ENCODE results near the gene ARMC2. TPM values are rescaled to one million over a fixed set of nuclear protein-coding genes. Genes with fewer than 3 reads are reported as not detected.

Gene ARMC2
- total RNA-seq, 1 donor from 2014 or later: 6.9 TPM

DNA sequence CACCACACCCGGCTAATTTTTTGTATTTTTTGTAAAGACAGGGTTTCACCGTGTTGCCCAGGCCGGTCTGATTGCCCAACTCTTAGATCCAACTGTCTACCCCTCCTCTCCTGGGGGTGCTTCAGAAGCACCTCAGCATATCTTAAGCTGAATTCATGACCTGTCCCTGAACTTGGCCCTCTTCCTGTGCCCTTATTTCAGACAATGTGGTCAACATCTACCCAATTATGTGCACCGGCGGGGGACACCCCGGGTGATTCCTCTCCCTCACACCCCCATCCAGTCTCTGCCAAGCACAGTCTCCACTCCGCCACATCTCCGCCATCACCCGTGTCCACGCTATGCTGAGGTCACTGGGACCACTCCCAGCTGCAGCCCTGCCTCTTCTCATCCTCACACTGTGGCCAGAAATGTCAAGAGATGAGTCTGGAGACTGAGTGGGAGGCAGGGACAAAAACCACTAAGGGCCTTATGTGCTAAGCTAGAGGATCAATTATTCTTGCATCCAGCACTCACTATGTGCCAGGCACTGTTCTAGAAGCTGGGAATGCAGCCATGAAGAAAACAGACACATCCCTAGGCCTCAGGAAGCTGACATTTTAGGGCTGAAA, 111.9 kb downstream of the ARMC2 start:
- DNase-seq: no peak
- Mint-ChIP-seq H3K27ac (ENCODE audit: unreplicated experiment) (no peak overlapping the region), H3K4me3 (ENCODE audit: unreplicated experiment) (no peak overlapping the region), H3K9me3 (ENCODE audit: unreplicated experiment) (peaks cover 2% of the 10 kb centered on the region), H3K27me3 (ENCODE audit: unreplicated experiment) (peaks cover 5% of the 10 kb centered on the region), H3K36me3 (ENCODE audit: unreplicated experiment) (no peaks in the 10 kb centered on the region), H3K4me1 (ENCODE audit: low read depth, unreplicated experiment) (peaks cover 2% of the 10 kb centered on the region)
- TF ChIP-seq CTCF (IDR thresholded peaks at IDR 0.05; ENCODE audit: partially characterized antibody, unreplicated experiment): no peak

- H3K27ac Mint-ChIP-seq (ENCODE audit: unreplicated experiment): no peak overlapping the region
- H3K36me3 Mint-ChIP-seq (ENCODE audit: unreplicated experiment): no peaks in the 10 kb centered on the region
- no peak for TF ChIP-seq CTCF (IDR thresholded peaks at IDR 0.05; ENCODE audit: partially characterized antibody, unreplicated experiment)
- DNase-seq: no peak
- peaks cover 2% of the 10 kb centered on the region for H3K4me1 Mint-ChIP-seq (ENCODE audit: low read depth, unreplicated experiment)
- H3K4me3 Mint-ChIP-seq (ENCODE audit: unreplicated experiment): no peak overlapping the region
- peaks cover 5% of the 10 kb centered on the region for H3K27me3 Mint-ChIP-seq (ENCODE audit: unreplicated experiment)
- H3K9me3 Mint-ChIP-seq (ENCODE audit: unreplicated experiment): peaks cover 2% of the 10 kb centered on the region
These were observed 112.4 kb downstream of the ARMC2 start for GRCh38 chr6:108960601-108961000.

DNA sequence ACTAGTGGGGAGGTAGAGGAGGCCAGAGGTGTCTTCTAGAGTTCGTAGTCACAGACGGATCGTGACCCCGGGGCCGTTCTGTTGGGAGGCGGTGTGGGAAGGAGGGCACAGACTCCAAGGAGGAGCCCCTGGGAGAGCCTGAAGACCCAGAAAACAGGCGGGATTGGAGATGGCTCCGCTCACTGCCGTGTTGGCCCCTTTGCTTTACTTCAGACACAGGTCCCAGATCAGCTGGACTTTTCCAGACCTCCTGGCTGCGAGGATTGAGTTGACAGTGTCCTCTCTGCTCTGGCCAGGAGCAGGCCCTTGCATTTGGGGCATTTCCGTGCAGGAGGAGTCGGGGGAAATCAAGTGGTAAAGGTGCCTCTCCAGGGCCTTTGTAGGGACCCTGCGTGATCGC, 112.9 kb downstream of the ARMC2 start:
- Mint-ChIP-seq H3K27me3 (ENCODE audit: unreplicated experiment) (peaks cover 5% of the 10 kb centered on the region), H3K36me3 (ENCODE audit: unreplicated experiment) (no peaks in the 10 kb centered on the region), H3K9me3 (ENCODE audit: unreplicated experiment) (peaks cover 2% of the 10 kb centered on the region), H3K4me1 (ENCODE audit: low read depth, unreplicated experiment) (peaks cover 2% of the 10 kb centered on the region), H3K4me3 (ENCODE audit: unreplicated experiment) (no peak overlapping the region), H3K27ac (ENCODE audit: unreplicated experiment) (no peak overlapping the region)
- DNase-seq: no peak
- no peak for TF ChIP-seq CTCF (IDR thresholded peaks at IDR 0.05; ENCODE audit: partially characterized antibody, unreplicated experiment)

- H3K27ac Mint-ChIP-seq (ENCODE audit: unreplicated experiment): no peak overlapping the region
- peaks cover 6% of the 10 kb centered on the region for H3K27me3 Mint-ChIP-seq (ENCODE audit: unreplicated experiment)
- H3K36me3 Mint-ChIP-seq (ENCODE audit: unreplicated experiment): no peaks in the 10 kb centered on the region
- TF ChIP-seq CTCF (IDR thresholded peaks at IDR 0.05; ENCODE audit: partially characterized antibody, unreplicated experiment): no peak
- peaks cover 2% of the 10 kb centered on the region for H3K9me3 Mint-ChIP-seq (ENCODE audit: unreplicated experiment)
- DNase-seq: no peak
- no peak overlapping the region for H3K4me3 Mint-ChIP-seq (ENCODE audit: unreplicated experiment)
- H3K4me1 Mint-ChIP-seq (ENCODE audit: low read depth, unreplicated experiment): peaks cover 3% of the 10 kb centered on the region
These were observed 113.8 kb downstream of the ARMC2 start for GRCh38 chr6:108961985-108962384.

DNA sequence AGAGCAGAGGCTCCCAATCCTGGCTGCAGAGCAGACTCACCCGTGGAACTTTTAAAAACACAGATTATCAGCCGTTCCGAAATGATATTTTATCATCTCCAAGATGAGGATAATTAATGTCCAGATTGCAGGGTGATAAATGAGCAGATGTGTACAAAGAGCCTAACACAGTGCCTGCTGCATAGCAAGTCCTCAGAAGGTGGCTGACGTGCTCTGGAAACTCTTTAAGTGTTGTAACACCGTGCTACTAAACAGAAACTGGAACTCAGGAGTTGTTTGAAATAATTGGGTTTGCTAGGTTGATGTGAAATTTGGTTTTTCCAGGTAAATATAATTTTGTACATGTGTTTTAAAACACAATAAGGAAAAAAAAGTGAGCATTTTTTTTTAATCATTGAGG, 118.0 kb downstream of the ARMC2 start:
- peaks cover 1% of the 10 kb centered on the region for H3K27me3 Mint-ChIP-seq (ENCODE audit: unreplicated experiment)
- H3K9me3 Mint-ChIP-seq (ENCODE audit: unreplicated experiment): no peaks in the 10 kb centered on the region
- DNase-seq: no peak
- no peak overlapping the region for H3K4me3 Mint-ChIP-seq (ENCODE audit: unreplicated experiment)
- H3K4me1 Mint-ChIP-seq (ENCODE audit: low read depth, unreplicated experiment): peaks cover 4% of the 10 kb centered on the region
- TF ChIP-seq CTCF (IDR thresholded peaks at IDR 0.05; ENCODE audit: partially characterized antibody, unreplicated experiment): no peak
- H3K27ac Mint-ChIP-seq (ENCODE audit: unreplicated experiment): no peak overlapping the region
- H3K36me3 Mint-ChIP-seq (ENCODE audit: unreplicated experiment): no peaks in the 10 kb centered on the region

All from glutamatergic neuron (in vitro differentiated cells).